KMS-11 (cell line): ENCODE measurements around the gene SLC27A4.

Experiments used
- H2AFZ ChIP-seq: fragments of 200-600 bp; sonication (generic); 2 replicates; pipeline ENCODE4 v1.6.1; 2016; ENCODE audit warnings: antibody characterized with exemption, mixed run types, low read depth
- H3K27ac ChIP-seq: fragments of 200-600 bp; sonication (generic); 2 replicates; pipeline ENCODE4 v1.6.1; 2016; ENCODE audit warnings: mild to moderate bottlenecking, mixed run types
- H3K27me3 ChIP-seq: fragments of 200-600 bp; sonication (generic); 2 replicates; pipeline ENCODE4 v1.6.1; 2017; ENCODE audit warnings: mild to moderate bottlenecking, low read depth, mixed run types, moderate library complexity; ENCODE audit not compliant: insufficient read depth
- H3K36me3 ChIP-seq: fragments of 200-600 bp; sonication (generic); 2 replicates; pipeline ENCODE4 v1.6.1; 2017; ENCODE audit warnings: mild to moderate bottlenecking, mixed run types; ENCODE audit not compliant: insufficient read depth
- H3K4me1 ChIP-seq: fragments of 200-600 bp; sonication (generic); 2 replicates; pipeline ENCODE4 v1.6.1; 2016; ENCODE audit warnings: mild to moderate bottlenecking, low read depth, mixed run types; ENCODE audit not compliant: poor library complexity, severe bottlenecking
- H3K4me2 ChIP-seq: fragments of 200-600 bp; sonication (generic); 2 replicates; pipeline ENCODE4 v1.7.0; 2016; ENCODE audit warnings: mild to moderate bottlenecking, mixed run types
- H3K4me3 ChIP-seq: fragments of 200-600 bp; sonication (generic); IDR thresholded peaks from 2 replicates; pipeline ENCODE4 v1.6.1; 2017; ENCODE audit warnings: low read depth, low read length, mixed read lengths; ENCODE audit not compliant: insufficient read depth
- H3K79me2 ChIP-seq: fragments of 200-600 bp; sonication (generic); 2 replicates; pipeline ENCODE4 v1.6.1; 2016; ENCODE audit warnings: low read depth, mixed run types; ENCODE audit not compliant: insufficient read depth
- H3K9ac ChIP-seq: fragments of 200-600 bp; sonication (generic); 2 replicates; pipeline ENCODE4 v1.6.1; 2016; ENCODE audit warnings: mild to moderate bottlenecking, mixed run types
- H4K20me1 ChIP-seq: fragments of 200-600 bp; sonication (generic); 2 replicates; pipeline ENCODE4 v1.6.1; 2016; ENCODE audit warnings: mild to moderate bottlenecking, mixed run types; ENCODE audit not compliant: insufficient read depth
- CTCF ChIP-seq: fragments of 200-600 bp; sonication (generic); conservative IDR thresholded peaks from 2 replicates; pipeline ENCODE4 v1.6.1; 2017; ENCODE audit warnings: low read depth, mild to moderate bottlenecking, antibody characterized with exemption, low read length, moderate library complexity, mixed read lengths

The SLC27A4 gene

GRCh38 chr9:128339761-128340690 lies at the start of gene SLC27A4:
TSS of gene SLC27A4 (plus strand) at chr9:128340527. CDS start at chr9:128343133, 2,606 bp downstream.
- H3K9ac ChIP-seq: peak within 1 kb of the TSS; percentile 59; the same call in 1 of the 2 replicates
- no peaks in the 10 kb centered on the region for H3K27me3 ChIP-seq
- peak within 1 kb of the TSS; percentile 64 for H3K27ac ChIP-seq
- H3K4me1 ChIP-seq: peaks cover 14% of the 10 kb centered on the region
- no peaks in the 10 kb centered on the region for H3K36me3 ChIP-seq
- H3K4me3 ChIP-seq: no peak within 1 kb of the TSS
- peak within 1 kb of the TSS; percentile 93 for H2AFZ ChIP-seq
- no peaks in the 10 kb centered on the region for H4K20me1 ChIP-seq
- H3K79me2 ChIP-seq: no peaks in the 10 kb centered on the region
- peak within 1 kb of the TSS; percentile 88 for H3K4me2 ChIP-seq
- no peak for TF ChIP-seq CTCF

DNA sequence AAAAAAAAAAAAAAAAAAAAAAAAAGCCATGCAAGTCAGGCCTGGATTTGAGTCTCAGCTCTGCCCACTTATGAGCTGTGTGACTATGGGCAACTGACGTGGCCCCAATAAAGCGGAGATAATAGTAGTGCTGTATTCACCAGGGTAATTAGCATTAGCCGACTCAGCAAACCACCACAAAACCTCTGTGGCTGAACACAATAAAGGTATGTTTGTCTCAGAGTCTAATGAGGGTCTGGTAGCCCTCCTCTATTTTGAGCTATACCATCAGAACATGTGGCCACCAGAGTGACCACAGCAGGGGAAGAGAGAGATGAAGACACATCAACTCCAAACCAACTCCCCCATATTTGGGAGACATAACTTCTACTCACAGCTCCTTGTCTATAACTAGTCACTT lies 48.3 kb upstream of the SLC27A4 start:
- no peaks in the 10 kb centered on the region for H3K79me2 ChIP-seq
- no peaks in the 10 kb centered on the region for H3K27me3 ChIP-seq
- H3K27ac ChIP-seq: no peak overlapping the region
- peaks cover 3% of the 10 kb centered on the region for H3K4me1 ChIP-seq
- TF ChIP-seq CTCF: no peak
- H3K36me3 ChIP-seq: no peaks in the 10 kb centered on the region
- H3K9ac ChIP-seq: no peak overlapping the region
- H2AFZ ChIP-seq: no peak overlapping the region
- no peaks in the 10 kb centered on the region for H4K20me1 ChIP-seq
- H3K4me3 ChIP-seq: no peak overlapping the region
- no peak overlapping the region for H3K4me2 ChIP-seq

GRCh38 chr9:128293091-128293490 lies 47.2 kb upstream of the SLC27A4 start:
- Histone ChIP-seq H3K4me2 (no peak overlapping the region), H3K4me3 (no peak overlapping the region), H4K20me1 (no peaks in the 10 kb centered on the region), H3K27me3 (no peaks in the 10 kb centered on the region), H3K9ac (no peak overlapping the region), H3K79me2 (no peaks in the 10 kb centered on the region), H3K27ac (no peak overlapping the region), H3K36me3 (no peaks in the 10 kb centered on the region), H2AFZ (no peak overlapping the region), H3K4me1 (no peaks in the 10 kb centered on the region)
- TF ChIP-seq CTCF: no peak

- Histone ChIP-seq H3K27ac (no peak overlapping the region), H4K20me1 (no peaks in the 10 kb centered on the region), H3K4me1 (no peaks in the 10 kb centered on the region), H3K79me2 (no peaks in the 10 kb centered on the region), H3K27me3 (no peaks in the 10 kb centered on the region), H3K36me3 (no peaks in the 10 kb centered on the region), H3K9ac (no peak overlapping the region), H2AFZ (no peak overlapping the region), H3K4me2 (no peak overlapping the region), H3K4me3 (no peak overlapping the region)
- TF ChIP-seq CTCF: no peak
Observed at GRCh38 chr9:128294142-128294541, 46.2 kb upstream of the SLC27A4 start.
